GM23338 (cell line): ENCODE measurements around the gene KRT78. TPM values are rescaled to one million over a fixed set of nuclear protein-coding genes. Genes with fewer than 3 reads are reported as not detected.

Experiments used
- ATAC-seq: fragments of 200-7000 bp; cut with Tn5 transposase; 3 replicates; pipeline ENCODE4 v1.9.1; 2020
- DNase-seq: peaks from one replicate; pipeline ENCODE4 v3.0.0-alpha.2; 2015; ENCODE audit warnings: low spot score
- H2AFZ ChIP-seq: fragments of 200-600 bp; sonication (generic); 2 replicates; pipeline ENCODE4 v1.8.0; 2016; ENCODE audit warnings: antibody characterized with exemption, mild to moderate bottlenecking, moderate library complexity
- H3F3A ChIP-seq: fragments of 200-600 bp; sonication (generic); replicated peaks from 2 replicates; pipeline ENCODE4 v1.8.0; 2017; ENCODE audit warnings: antibody characterized with exemption, mixed run types, low read depth
- H3K27ac ChIP-seq: fragments of 200-600 bp; sonication (generic); 2 replicates; pipeline ENCODE4 v1.6.1; 2016; ENCODE audit warnings: low read depth
- H3K27me3 ChIP-seq: fragments of 200-600 bp; sonication (generic); 2 replicates; pipeline ENCODE4 v1.8.0; 2016; ENCODE audit warnings: mild to moderate bottlenecking, mixed run types, moderate library complexity; ENCODE audit not compliant: insufficient read depth
- H3K36me3 ChIP-seq: fragments of 200-600 bp; sonication (generic); 2 replicates; pipeline ENCODE4 v1.8.0; 2016; ENCODE audit warnings: mild to moderate bottlenecking; ENCODE audit not compliant: insufficient read depth
- H3K4me1 ChIP-seq: fragments of 200-600 bp; sonication (generic); 2 replicates; pipeline ENCODE4 v1.8.0; 2016; ENCODE audit warnings: mild to moderate bottlenecking, moderate library complexity; ENCODE audit not compliant: insufficient read depth
- H3K4me2 ChIP-seq: fragments of 200-600 bp; sonication (generic); 2 replicates; pipeline ENCODE4 v1.7.1; 2017; ENCODE audit warnings: mixed run types
- H3K4me3 ChIP-seq: fragments of 200-600 bp; sonication (generic); 2 replicates; pipeline ENCODE4 v1.6.1; 2016; ENCODE audit warnings: mixed run types
- H3K79me2 ChIP-seq: fragments of 200-600 bp; sonication (generic); replicated peaks from 2 replicates; pipeline ENCODE4 v1.8.0; 2017; ENCODE audit warnings: mild to moderate bottlenecking; ENCODE audit not compliant: insufficient read depth
- H3K9me2 ChIP-seq: fragments of 200-600 bp; sonication (generic); 2 replicates; pipeline ENCODE4 v1.8.0; 2017; ENCODE audit not compliant: insufficient read depth
- H4K20me1 ChIP-seq: fragments of 200-600 bp; sonication (generic); replicated peaks from 2 replicates; pipeline ENCODE4 v1.8.0; 2017; ENCODE audit warnings: mild to moderate bottlenecking; ENCODE audit not compliant: insufficient read depth
- H3K27ac Mint-ChIP-seq: 2 replicates; pipeline ENCODE4 v1.8.0; 2020; ENCODE audit warnings: inconsistent platforms, mild to moderate bottlenecking, moderate library complexity, mixed read lengths
- H3K27me3 Mint-ChIP-seq: 3 replicates; pipeline ENCODE4 v1.8.0; 2022; ENCODE audit warnings: low read depth, mild to moderate bottlenecking, moderate library complexity, mixed read lengths, inconsistent platforms; ENCODE audit not compliant: insufficient read depth, poor library complexity
- H3K36me3 Mint-ChIP-seq: 3 replicates; pipeline ENCODE4 v1.8.0; 2021; ENCODE audit warnings: low read depth, mild to moderate bottlenecking, inconsistent platforms, moderate library complexity, mixed read lengths
- H3K4me1 Mint-ChIP-seq: 3 replicates; pipeline ENCODE4 v1.8.0; 2020; ENCODE audit warnings: mild to moderate bottlenecking, inconsistent platforms, mixed read lengths
- H3K4me3 Mint-ChIP-seq: 3 replicates; pipeline ENCODE4 v1.8.0; 2021; ENCODE audit warnings: moderate library complexity, mild to moderate bottlenecking, inconsistent platforms, mixed read lengths
- H3K9me3 Mint-ChIP-seq: 3 replicates; pipeline ENCODE4 v1.8.0; 2020; ENCODE audit warnings: moderate library complexity, mild to moderate bottlenecking, inconsistent platforms, mixed read lengths
- CREB1 ChIP-seq: fragments of 250-450 bp; sonication (Bioruptor Pico); IDR thresholded peaks from 2 replicates; pipeline ENCODE4 v1.5.0; 2020; ENCODE audit warnings: low read depth, mild to moderate bottlenecking, moderate library complexity
- ETS1 ChIP-seq: IDR thresholded peaks from 2 replicates; pipeline ENCODE4 v1.6.1; 2016; ENCODE audit warnings: antibody characterized with exemption
- EZH2 ChIP-seq: fragments of 200-600 bp; sonication (generic); IDR thresholded peaks from one replicate; pipeline ENCODE4 v1.8.0; 2017; ENCODE audit warnings: antibody characterized with exemption, mild to moderate bottlenecking, low read depth; ENCODE audit not compliant: unreplicated experiment
- EZH2phosphoT487 ChIP-seq: fragments of 200-600 bp; sonication (generic); IDR thresholded peaks from one replicate; pipeline ENCODE4 v1.8.1; 2018; ENCODE audit warnings: antibody characterized with exemption; ENCODE audit not compliant: unreplicated experiment
- JUNB ChIP-seq: IDR thresholded peaks from one replicate; pipeline ENCODE4 v1.6.1; 2016; ENCODE audit warnings: antibody characterized with exemption; ENCODE audit not compliant: unreplicated experiment
- NANOG ChIP-seq: IDR thresholded peaks from 2 replicates; pipeline ENCODE4 v1.6.1; 2016; ENCODE audit warnings: antibody characterized with exemption, borderline replicate concordance
- POLR2AphosphoS5 ChIP-seq: IDR thresholded peaks from 2 replicates; pipeline ENCODE4 v1.6.1; 2016; ENCODE audit warnings: antibody characterized with exemption, low read depth
- REST ChIP-seq: IDR thresholded peaks from one replicate; pipeline ENCODE4 v1.6.1; 2018; ENCODE audit warnings: antibody characterized with exemption; ENCODE audit not compliant: unreplicated experiment
- STAT1 ChIP-seq: IDR thresholded peaks from one replicate; pipeline ENCODE4 v1.6.1; 2016; ENCODE audit warnings: antibody characterized with exemption; ENCODE audit not compliant: unreplicated experiment
- ZNF114 ChIP-seq: fragments of 250-450 bp; sonication (Bioruptor Pico); IDR thresholded peaks from 2 replicates; pipeline ENCODE4 v1.5.0; 2020; ENCODE audit warnings: mild to moderate bottlenecking, moderate library complexity
- ZNF331 ChIP-seq: fragments of 250-450 bp; sonication (Bioruptor Pico); IDR thresholded peaks from 2 replicates; pipeline ENCODE4 v1.5.0; 2020; ENCODE audit warnings: low read depth, mild to moderate bottlenecking, moderate library complexity
- ZNF462 ChIP-seq: fragments of 250-450 bp; sonication (Bioruptor Pico); IDR thresholded peaks from 2 replicates; pipeline ENCODE4 v1.5.0; 2020; ENCODE audit warnings: mild to moderate bottlenecking, moderate library complexity
- polyA plus RNA-seq: library from polyadenylated mRNA; unstranded; fragments of >200 nt; fragmentation: Nextera tagmentation; extraction: Ambion mirVana; gene quantifications from 2 replicates; pipeline ENCODE4 v1.2.1, GENCODE V29; 2016
- total RNA-seq: library from RNA; depleted of rRNA; stranded (reverse); fragments of >200 nt; shearing (Covaris generic); gene quantifications from 2 replicates; pipeline ENCODE4 v1.2.3, GENCODE V29; 2014
- TF ChIP-seq, protein P1 (sequence below), 2 experiments: fragments of 200-600 bp in 1 of 2; sonication (generic) in 1 of 2; conservative IDR thresholded peaks; 2 replicates each; pipeline versions ENCODE4 v1.5.1 to v1.6.1; 2016 to 2017; ENCODE audit warnings: antibody characterized with exemption in 2 of 2, low read depth in 2 of 2, mild to moderate bottlenecking in 2 of 2, moderate library complexity in 1 of 2

The KRT78 gene
- total and polyA plus RNA-seq, 2 experiments from 2014 or later = not detected

DNA sequence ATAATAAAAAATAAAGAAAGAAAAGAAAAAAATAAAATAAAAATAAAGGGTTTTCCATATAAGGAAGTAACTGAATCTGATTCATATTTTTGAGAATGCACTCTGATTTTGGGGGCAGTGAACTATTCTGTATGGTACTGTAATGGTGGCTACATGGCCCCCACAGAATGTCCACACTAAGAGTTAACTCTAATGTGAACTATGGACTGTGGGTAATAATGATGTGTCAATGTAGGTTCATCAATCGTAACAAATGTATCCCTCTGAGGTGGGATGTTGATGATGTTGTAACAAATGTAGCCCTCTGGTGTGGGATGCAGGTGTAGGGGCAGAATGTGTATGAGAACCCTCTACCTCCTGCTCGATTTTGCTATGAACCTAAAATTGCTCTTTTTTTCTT lies 42.2 kb upstream of the KRT78 start:
- Histone ChIP-seq H3K79me2 (no peaks in the 10 kb centered on the region), H3F3A (no peaks in the 10 kb centered on the region), H4K20me1 (0 out of 2 replicates have a peak, but pooled peaks cover 3% of the 10 kb centered on the region), H3K27ac (no peak overlapping the region), H3K4me2 (no peak overlapping the region), H3K27me3 (no peaks in the 10 kb centered on the region), H2AFZ (no peak overlapping the region), H3K9me2 (no peaks in the 10 kb centered on the region), H3K36me3 (no peaks in the 10 kb centered on the region), H3K4me3 (no peak overlapping the region), H3K4me1 (no peaks in the 10 kb centered on the region)
- TF ChIP-seq POLR2AphosphoS5 = no peak
- TF ChIP-seq EZH2 = no peak
- no peak for TF ChIP-seq ZNF331 (CRISPR knock-in tag)
- no peak for TF ChIP-seq CREB1 (CRISPR knock-in tag)
- TF ChIP-seq STAT1 = no peak
- no peak for TF ChIP-seq JUNB
- no peak for TF ChIP-seq ZNF114 (CRISPR knock-in tag)
- TF ChIP-seq NANOG = no peak
- TF ChIP-seq ZNF462 (CRISPR knock-in tag) = no peak
- no peak for TF ChIP-seq REST
- no peak for TF ChIP-seq EZH2phosphoT487
- no peak for TF ChIP-seq ETS1
- TF ChIP-seq, protein P1, sequence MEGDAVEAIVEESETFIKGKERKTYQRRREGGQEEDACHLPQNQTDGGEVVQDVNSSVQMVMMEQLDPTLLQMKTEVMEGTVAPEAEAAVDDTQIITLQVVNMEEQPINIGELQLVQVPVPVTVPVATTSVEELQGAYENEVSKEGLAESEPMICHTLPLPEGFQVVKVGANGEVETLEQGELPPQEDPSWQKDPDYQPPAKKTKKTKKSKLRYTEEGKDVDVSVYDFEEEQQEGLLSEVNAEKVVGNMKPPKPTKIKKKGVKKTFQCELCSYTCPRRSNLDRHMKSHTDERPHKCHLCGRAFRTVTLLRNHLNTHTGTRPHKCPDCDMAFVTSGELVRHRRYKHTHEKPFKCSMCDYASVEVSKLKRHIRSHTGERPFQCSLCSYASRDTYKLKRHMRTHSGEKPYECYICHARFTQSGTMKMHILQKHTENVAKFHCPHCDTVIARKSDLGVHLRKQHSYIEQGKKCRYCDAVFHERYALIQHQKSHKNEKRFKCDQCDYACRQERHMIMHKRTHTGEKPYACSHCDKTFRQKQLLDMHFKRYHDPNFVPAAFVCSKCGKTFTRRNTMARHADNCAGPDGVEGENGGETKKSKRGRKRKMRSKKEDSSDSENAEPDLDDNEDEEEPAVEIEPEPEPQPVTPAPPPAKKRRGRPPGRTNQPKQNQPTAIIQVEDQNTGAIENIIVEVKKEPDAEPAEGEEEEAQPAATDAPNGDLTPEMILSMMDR (conservative IDR thresholded peaks at IDR 0.05; ENCODE audit: low read depth in 2 of 2) = no peak
- H3K4me3 Mint-ChIP-seq = no peak overlapping the region
- H3K36me3 Mint-ChIP-seq = no peaks in the 10 kb centered on the region
- H3K27me3 Mint-ChIP-seq = peaks cover 13% of the 10 kb centered on the region
- no peaks in the 10 kb centered on the region for H3K9me3 Mint-ChIP-seq
- DNase-seq (no peak), ATAC-seq (no peak)
- no peak overlapping the region for H3K27ac Mint-ChIP-seq
- no peaks in the 10 kb centered on the region for H3K4me1 Mint-ChIP-seq
